Ectodermal cell (in vitro differentiated cells): ENCODE measurements around the gene SDK1.

Experiments used
- H3K27ac ChIP-seq: 2 replicates; pipeline ENCODE4 v1.7.0; 2013; ENCODE audit warnings: mild to moderate bottlenecking, low read depth, low read length; ENCODE audit not compliant: insufficient read depth, poor library complexity, severe bottlenecking
- H3K27me3 ChIP-seq: 2 replicates; pipeline ENCODE4 v1.7.0; 2013; ENCODE audit warnings: mild to moderate bottlenecking, low read length; ENCODE audit not compliant: insufficient read depth, control insufficient read depth, poor library complexity, severe bottlenecking
- H3K36me3 ChIP-seq: one replicate; pipeline ENCODE4 v1.7.0; 2013; ENCODE audit warnings: low read length; ENCODE audit not compliant: control insufficient read depth, insufficient read depth
- H3K4me1 ChIP-seq: one replicate; pipeline ENCODE4 v1.7.0; 2013; ENCODE audit warnings: low read length; ENCODE audit not compliant: control insufficient read depth, insufficient read depth
- H3K4me3 ChIP-seq: 2 replicates; pipeline ENCODE4 v1.7.0; 2013; ENCODE audit warnings: low read depth, low read length, control low read depth; ENCODE audit not compliant: insufficient read depth
- H3K9me3 ChIP-seq: 2 replicates; pipeline ENCODE4 v1.7.0; 2013; ENCODE audit warnings: mild to moderate bottlenecking, low read length, moderate library complexity; ENCODE audit not compliant: control insufficient read depth
- WGBS, 2 experiments: methylation state at CpG; one replicate each; pipeline ENCODE4 v1.1.7; 2013; ENCODE audit warnings: missing lambda C conversion rate in 2 of 2; 5-methylcytosine and 5-hydroxymethylcytosine counted together

Gene SDK1

DNA sequence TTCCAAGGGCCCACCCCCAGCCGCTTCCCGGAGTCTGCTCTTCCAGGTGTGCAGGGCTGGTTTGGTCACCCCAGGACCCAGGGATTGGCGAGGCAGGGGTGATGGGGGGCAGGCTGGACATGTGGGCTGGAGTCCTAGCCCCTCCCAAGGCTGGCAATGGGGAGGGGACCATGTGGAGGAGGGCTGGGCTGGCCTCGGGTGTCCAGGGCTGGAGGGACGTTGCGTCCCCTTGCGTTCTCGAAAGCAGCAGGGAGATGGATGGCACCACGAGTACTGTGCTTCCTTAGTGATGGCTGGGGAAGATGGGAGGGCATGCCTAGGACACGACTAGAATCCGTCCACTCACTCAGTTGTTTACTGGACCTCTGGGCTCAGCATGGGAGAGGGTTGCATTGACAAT is 848.6 kb downstream of the SDK1 start:
- H3K4me1 ChIP-seq = peaks cover 9% of the 10 kb centered on the region
- H3K27ac ChIP-seq = no peak overlapping the region
- no peaks in the 10 kb centered on the region for H3K9me3 ChIP-seq
- H3K27me3 ChIP-seq = no peaks in the 10 kb centered on the region
- no peak overlapping the region for H3K4me3 ChIP-seq
- no peaks in the 10 kb centered on the region for H3K36me3 ChIP-seq
- 93 to 95% methylated on average over 11 of the region's 11 CpGs for WGBS, 2 experiments

DNA sequence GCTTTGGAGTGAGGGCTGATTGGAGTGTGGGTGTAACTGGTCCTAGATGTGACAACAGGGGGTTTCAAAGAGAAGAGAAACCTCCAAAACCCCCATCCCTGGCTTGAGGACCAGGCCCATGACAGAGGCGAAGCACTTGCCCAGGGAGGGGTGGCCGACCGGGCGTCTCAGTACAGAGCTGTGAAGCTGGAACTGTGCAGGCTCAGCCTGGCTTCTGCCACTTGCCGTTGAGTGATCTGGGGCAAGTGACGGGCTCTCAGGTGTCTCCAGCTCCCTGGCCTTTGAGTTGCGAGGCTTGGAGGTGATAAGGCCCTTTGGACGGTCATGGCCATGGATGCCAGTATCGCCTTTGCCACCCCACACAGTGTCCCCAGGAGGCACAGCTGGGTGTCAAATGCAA is 849.7 kb downstream of the SDK1 start:
- H3K36me3 ChIP-seq = no peaks in the 10 kb centered on the region
- no peaks in the 10 kb centered on the region for H3K9me3 ChIP-seq
- H3K27ac ChIP-seq = no peak overlapping the region
- H3K4me3 ChIP-seq = no peak overlapping the region
- no peaks in the 10 kb centered on the region for H3K4me1 ChIP-seq
- no peaks in the 10 kb centered on the region for H3K27me3 ChIP-seq
- 93 to 97% methylated on average over 9 of the region's 9 CpGs for WGBS, 2 experiments

DNA sequence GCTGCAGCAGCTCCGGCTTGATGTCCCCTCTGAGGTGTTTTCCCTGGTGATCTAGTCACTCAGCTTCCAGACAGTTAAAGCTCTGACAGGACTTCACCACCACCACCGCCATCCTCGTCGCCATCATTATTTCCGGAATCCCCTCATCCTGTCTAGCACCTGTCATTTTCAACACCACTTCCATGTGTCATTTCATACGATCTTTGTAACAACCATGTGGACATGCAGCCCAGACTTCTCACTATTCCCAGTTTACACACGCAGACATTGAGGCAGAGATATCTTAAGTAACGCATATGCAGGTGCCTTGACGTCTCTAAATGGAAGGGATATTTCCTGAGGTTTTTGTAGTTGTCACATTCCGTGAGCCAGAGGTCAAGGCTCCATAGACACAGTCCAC is 850.5 kb downstream of the SDK1 start:
- Histone ChIP-seq H3K4me3 (no peak overlapping the region), H3K27me3 (no peaks in the 10 kb centered on the region), H3K4me1 (no peaks in the 10 kb centered on the region), H3K9me3 (no peaks in the 10 kb centered on the region), H3K27ac (no peak overlapping the region), H3K36me3 (no peaks in the 10 kb centered on the region)
- 93 to 96% methylated on average over 10 of the region's 10 CpGs for WGBS, 2 experiments

DNA sequence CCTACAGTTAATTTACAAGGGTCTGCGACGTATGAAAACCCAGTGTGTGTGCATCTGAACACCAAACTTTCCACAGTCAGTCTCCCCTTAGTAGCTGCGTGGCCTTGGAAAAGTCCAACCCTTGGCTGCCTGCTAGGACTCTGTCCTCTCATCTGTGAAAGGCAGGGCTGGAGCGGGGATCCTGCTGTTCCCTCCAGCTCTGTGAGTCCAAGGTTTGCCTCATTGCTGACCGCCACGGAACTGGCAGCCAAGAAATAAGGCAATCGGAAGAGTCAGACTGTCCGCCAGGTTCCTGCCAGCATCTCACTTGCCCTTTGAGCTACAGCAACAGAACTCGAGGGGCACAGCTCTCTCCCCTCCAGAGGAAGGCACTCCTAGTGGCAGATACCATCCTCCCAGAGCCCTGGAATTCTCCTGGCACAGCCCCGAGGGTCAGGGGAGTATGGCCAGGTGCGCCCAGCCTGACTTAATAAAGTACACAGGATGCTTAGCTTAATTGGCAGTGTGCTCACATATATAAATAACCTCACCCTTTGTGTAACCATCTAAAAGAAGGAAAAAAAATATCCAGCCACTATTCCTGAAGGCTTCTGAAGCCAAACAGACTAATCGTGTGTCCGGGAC is 851.0 kb downstream of the SDK1 start:
- no peaks in the 10 kb centered on the region for H3K4me1 ChIP-seq

DNA sequence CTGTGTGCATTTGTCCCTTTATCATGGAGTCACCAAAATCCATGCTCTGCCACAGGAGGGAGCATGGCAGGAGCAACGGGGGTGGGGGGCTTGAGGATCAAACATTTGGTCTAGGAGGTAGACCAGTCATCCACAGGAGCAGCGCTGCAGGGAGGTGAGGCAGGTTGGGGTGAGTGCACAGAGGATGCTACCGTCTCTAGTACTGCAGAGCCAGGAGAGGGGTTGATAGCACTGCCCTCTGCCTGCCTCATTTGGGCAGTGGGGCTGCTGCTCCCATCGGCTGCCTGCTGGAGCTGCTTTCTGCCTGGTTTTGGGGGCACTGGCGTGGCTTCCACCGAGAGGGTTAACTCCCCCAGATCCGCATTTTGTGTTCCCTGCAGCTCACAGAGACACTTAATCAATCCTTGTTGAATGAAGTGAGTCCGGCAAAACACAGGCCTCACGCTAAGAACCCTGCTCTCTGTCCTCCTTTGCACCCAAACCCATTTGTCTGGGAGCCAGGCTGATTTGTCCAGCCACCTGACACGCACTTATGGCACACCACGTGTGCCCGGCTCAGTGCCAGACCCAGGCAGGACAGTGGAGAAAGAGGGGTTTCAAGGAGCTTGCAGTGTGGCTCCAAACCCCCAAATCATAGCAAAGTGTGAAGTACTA is 854.0 kb downstream of the SDK1 start:
- Histone ChIP-seq H3K27me3 (no peaks in the 10 kb centered on the region), H3K9me3 (no peaks in the 10 kb centered on the region), H3K36me3 (no peaks in the 10 kb centered on the region), H3K27ac (no peak overlapping the region), H3K4me1 (peaks cover 7% of the 10 kb centered on the region), H3K4me3 (no peak overlapping the region)
- WGBS, 2 experiments = 83 to 84% methylated on average over 12 of the region's 12 CpGs

More for the DNA sequence above, 851.0 kb downstream of the SDK1 start:
- no peaks in the 10 kb centered on the region for H3K9me3 ChIP-seq
- H3K4me3 ChIP-seq = no peak overlapping the region
- H3K27ac ChIP-seq = no peak overlapping the region
- 92 to 93% methylated on average over 13 of the region's 13 CpGs for WGBS, 2 experiments
- H3K36me3 ChIP-seq = no peaks in the 10 kb centered on the region
- H3K27me3 ChIP-seq = no peaks in the 10 kb centered on the region

DNA sequence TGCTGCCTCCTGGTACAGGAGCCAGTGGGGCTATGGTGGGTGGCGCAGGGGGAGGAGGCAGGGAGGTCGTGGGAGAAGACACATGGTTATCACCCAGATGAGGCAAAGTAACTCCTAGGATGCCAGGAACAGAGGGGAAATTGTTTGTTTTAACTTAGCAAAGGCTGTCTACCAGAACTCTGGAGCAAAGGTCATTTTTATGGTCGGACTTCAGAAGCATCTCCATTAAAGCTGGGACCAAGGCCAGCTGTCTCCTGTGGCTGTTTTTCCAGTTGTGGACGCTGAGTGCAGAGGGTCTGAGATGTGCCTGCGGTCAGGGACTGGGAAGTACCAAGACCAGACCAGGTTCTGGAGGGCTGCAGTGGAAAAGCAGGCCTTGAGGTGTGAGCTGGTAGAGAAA is 855.1 kb downstream of the SDK1 start:
- WGBS, 2 experiments = 94 to 96% methylated on average over 5 of the region's 5 CpGs
- H3K9me3 ChIP-seq = no peaks in the 10 kb centered on the region
- H3K36me3 ChIP-seq = no peaks in the 10 kb centered on the region
- no peak overlapping the region for H3K27ac ChIP-seq
- H3K4me3 ChIP-seq = no peak overlapping the region
- peaks cover 12% of the 10 kb centered on the region for H3K4me1 ChIP-seq
- H3K27me3 ChIP-seq = no peaks in the 10 kb centered on the region

DNA sequence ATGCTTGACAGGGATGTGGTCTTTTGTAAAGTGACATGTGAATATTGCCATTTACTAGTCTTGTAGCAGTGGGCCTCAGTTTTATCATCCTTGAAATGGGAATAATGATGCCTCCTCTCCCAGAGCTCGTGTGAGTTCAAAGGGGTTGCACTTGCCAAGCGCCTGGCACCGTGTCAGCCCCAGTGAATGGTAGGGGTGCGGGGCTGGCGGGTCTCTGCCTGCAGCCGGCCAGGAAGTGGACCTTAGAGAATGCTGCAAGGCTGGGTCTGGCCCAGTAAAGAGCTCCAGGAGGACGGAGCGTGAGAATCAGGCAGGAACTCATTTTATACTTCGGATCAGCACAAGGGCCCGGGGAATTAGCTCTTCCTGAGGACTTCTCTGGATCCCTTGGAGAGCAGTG is 856.6 kb downstream of the SDK1 start:
- Histone ChIP-seq H3K4me3 (no peak overlapping the region), H3K36me3 (no peaks in the 10 kb centered on the region), H3K27ac (no peak overlapping the region), H3K4me1 (peaks cover 12% of the 10 kb centered on the region), H3K9me3 (no peaks in the 10 kb centered on the region), H3K27me3 (no peaks in the 10 kb centered on the region)
- WGBS, 2 experiments = 94 to 97% methylated on average over 10 of the region's 10 CpGs

DNA sequence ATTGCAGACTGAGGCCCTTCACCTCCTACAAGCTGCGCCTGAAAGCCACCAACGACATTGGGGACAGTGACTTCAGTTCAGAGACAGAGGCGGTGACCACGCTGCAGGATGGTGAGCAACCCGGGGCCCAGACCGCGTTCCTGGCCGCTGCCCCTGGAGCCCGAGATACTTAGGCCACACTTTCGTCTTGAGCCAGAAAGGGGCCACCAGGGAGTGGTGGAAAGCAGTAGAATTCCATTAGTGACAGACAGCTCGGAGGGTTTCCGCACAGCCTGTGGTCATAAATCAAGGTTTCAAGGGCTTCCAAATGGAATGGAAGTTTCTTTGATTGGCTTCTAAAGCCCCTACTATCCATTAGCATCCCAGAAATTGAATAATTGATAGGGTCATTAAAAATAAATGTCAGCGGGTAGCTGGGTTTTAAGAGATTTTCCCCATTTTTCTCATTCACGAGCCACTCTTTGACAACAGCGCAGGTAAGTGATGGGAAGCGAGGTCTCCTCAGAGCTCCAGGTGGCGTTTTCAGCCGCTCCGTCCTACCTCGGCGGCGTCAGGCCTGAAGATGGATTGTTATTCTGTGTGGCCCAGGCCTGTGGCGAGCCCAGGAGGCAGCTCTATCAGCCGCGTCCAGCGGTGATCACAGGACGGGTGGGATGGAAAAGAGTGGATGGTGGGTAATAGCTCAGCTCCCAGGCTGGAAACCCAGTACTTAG is 857.5 kb downstream of the SDK1 start:
- Histone ChIP-seq H3K9me3 (no peaks in the 10 kb centered on the region), H3K4me1 (peaks cover 12% of the 10 kb centered on the region), H3K27ac (no peak overlapping the region), H3K36me3 (no peaks in the 10 kb centered on the region), H3K4me3 (no peak overlapping the region), H3K27me3 (no peaks in the 10 kb centered on the region)
- WGBS, 2 experiments = 94 to 95% methylated on average over 27 of the region's 27 CpGs

DNA sequence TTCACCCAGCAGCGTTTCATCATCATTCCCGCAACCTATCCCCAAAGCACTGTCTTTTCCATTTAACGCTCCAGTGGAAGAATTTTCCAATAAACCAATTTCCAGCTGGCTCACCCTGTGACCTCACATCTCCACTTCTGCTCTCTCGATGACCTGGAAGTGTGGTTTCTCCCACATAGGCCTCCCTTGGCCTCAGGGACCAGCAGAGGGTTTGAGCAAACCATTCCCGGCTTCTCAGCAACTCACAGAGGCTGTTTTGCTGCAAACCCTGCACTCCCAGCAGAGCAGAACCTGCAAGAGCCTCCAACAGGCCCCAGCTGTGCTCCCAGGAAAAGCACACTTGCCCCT is 858.1 kb downstream of the SDK1 start:
- no peaks in the 10 kb centered on the region for H3K36me3 ChIP-seq
- WGBS, 2 experiments = 91 to 95% methylated on average over 5 of the region's 5 CpGs
- no peak overlapping the region for H3K27ac ChIP-seq
- H3K27me3 ChIP-seq = no peaks in the 10 kb centered on the region
- no peaks in the 10 kb centered on the region for H3K9me3 ChIP-seq
- peaks cover 12% of the 10 kb centered on the region for H3K4me1 ChIP-seq
- H3K4me3 ChIP-seq = no peak overlapping the region

DNA sequence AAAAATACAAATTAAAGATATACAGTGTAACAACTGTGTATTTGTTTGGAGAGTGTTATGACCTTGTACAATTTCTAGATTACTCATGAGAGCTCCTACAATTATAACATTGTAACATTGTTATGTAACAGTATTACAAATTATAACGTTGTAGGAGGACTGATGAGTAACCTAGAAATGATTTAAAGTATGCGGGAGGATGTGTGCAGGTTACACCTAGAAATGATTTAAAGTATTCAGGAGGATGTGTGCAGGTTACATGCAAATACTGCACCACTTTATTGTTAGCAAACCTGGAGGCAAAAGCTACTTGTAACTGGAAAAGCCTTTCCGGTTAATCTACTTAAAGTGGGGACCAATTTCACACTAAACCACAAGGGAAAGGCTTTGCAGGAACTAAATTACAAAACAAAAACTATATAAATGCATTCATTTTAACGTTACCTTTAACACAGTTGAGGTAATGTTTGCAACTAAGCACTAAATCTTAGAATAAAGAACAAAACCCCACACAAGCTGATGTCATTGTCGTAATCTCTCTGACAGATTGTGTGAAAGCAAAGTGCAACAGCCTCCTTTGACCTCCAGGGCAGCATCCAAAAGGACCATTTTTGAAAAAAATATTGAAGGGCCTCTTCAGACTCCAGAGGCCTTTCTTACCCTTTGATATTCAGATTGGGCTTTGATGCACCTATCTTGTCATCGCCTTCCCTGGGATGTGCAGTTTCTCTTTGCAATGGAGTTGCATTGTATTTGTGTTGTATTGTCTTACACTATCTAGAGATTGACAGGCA is 858.9 kb downstream of the SDK1 start:
- Histone ChIP-seq H3K4me1 (peaks cover 12% of the 10 kb centered on the region), H3K4me3 (no peak overlapping the region), H3K36me3 (no peaks in the 10 kb centered on the region), H3K27ac (no peak overlapping the region), H3K27me3 (no peaks in the 10 kb centered on the region), H3K9me3 (no peaks in the 10 kb centered on the region)
- 92 to 95% methylated on average over 6 of the region's 6 CpGs for WGBS, 2 experiments
